A549 (cell line): ENCODE results near the gene NXPH1. TPM values are rescaled to one million over a fixed set of nuclear protein-coding genes. Genes with fewer than 3 reads are reported as not detected.

Experiments used
- ATAC-seq, 2 experiments: fragments of 200-7000 bp in 1 of 2; fragments of >200 bp in 1 of 2; cut with Nextera tagmentation in 1 of 2; cut with Tn5 transposase in 1 of 2; 3 replicates each; pipeline versions ENCODE4 v1.8.0 to v1.9.1; 2018 to 2020; ENCODE audit warnings: mild to moderate bottlenecking in 1 of 2, moderate library complexity in 1 of 2
- CTCF ChIA-PET: fragments of 300-600 bp; sonication (Branson Sonifier 250); formaldehyde crosslinking; extraction: SDS; loops from one replicate; lab custom pipeline; 2021; ENCODE audit warnings: antibody characterized with exemption, inconsistent platforms; lab: Yijun Ruan, JAX
- POLR2A ChIA-PET: fragments of 350-600 bp; formaldehyde crosslinking; extraction: SDS; loops from one replicate; lab custom pipeline; 2021; ENCODE audit warnings: antibody characterized with exemption, inconsistent platforms; lab: Yijun Ruan, JAX
- DNase-seq, 2 experiments: peaks; one replicate each; pipeline versions ENCODE4 v3.0.0 to v3.0.0-alpha.2; 2011 to 2016; ENCODE audit warnings: low read depth in 1 of 2, low spot score in 1 of 2
- FAIRE-seq: peaks from 2 replicates; lab custom pipeline; 2011; peaks lifted over from hg19 to GRCh38; lab: Jason Lieb, UNC
- H3K27ac ChIP-seq, 2 experiments: fragments of >200 bp; sonication (Bioruptor Twin); formaldehyde crosslinking; 3 replicates each; pipeline ENCODE4 v1.5.1; 2016 to 2017
- H3K4me1 ChIP-seq: fragments of >200 bp; sonication (Bioruptor Twin); formaldehyde crosslinking; 3 replicates; pipeline ENCODE4 v1.6.1; 2016
- H3K4me2 ChIP-seq: fragments of >200 bp; sonication (Bioruptor Twin); formaldehyde crosslinking; 3 replicates; pipeline ENCODE4 v1.6.1; 2016
- H3K4me3 ChIP-seq: fragments of >200 bp; sonication (Bioruptor Twin); formaldehyde crosslinking; 3 replicates; pipeline ENCODE4 v1.5.1; 2016
- H3K9me3 ChIP-seq: fragments of >200 bp; sonication (Bioruptor Twin); formaldehyde crosslinking; 3 replicates; pipeline ENCODE4 v1.6.1; 2016
- CBX2 ChIP-seq: fragments of 200-600 bp; sonication (generic); IDR thresholded peaks from 2 replicates; pipeline ENCODE4 v1.6.1; 2016; ENCODE audit warnings: low read depth, mild to moderate bottlenecking, borderline replicate concordance
- CEBPB ChIP-seq, 2 experiments: fragments of >200 bp in 1 of 2; sonication (Bioruptor Twin) in 1 of 2; formaldehyde crosslinking in 1 of 2; IDR thresholded peaks; 2 replicates each; pipeline ENCODE4 v1.6.1; 2012 to 2016
- CHD4 ChIP-seq: fragments of 200-600 bp; sonication (generic); IDR thresholded peaks from 2 replicates; pipeline ENCODE4 v1.6.1; 2016; ENCODE audit warnings: antibody characterized with exemption, mild to moderate bottlenecking, borderline replicate concordance
- EHF ChIP-seq: fragments of 250-450 bp; sonication (Bioruptor Pico); IDR thresholded peaks from 2 replicates; pipeline ENCODE4 v1.5.0; 2020; ENCODE audit warnings: mild to moderate bottlenecking
- EHMT2 ChIP-seq: fragments of 200-600 bp; sonication (generic); IDR thresholded peaks from 2 replicates; pipeline ENCODE4 v1.6.1; 2016; ENCODE audit warnings: antibody characterized with exemption, low read depth, mild to moderate bottlenecking, moderate library complexity
- EP300 ChIP-seq, 2 experiments: fragments of >200 bp; sonication (Bioruptor Twin); formaldehyde crosslinking; IDR thresholded peaks; 2 replicates in 1 of 2; 3 replicates in 1 of 2; pipeline ENCODE4 v1.6.1; 2016 to 2017
- ESRRA ChIP-seq: fragments of 150-350 bp; IDR thresholded peaks from 2 replicates; pipeline ENCODE4 v1.6.1; 2014; ENCODE audit warnings: mild to moderate bottlenecking, low read length, borderline replicate concordance
- FOSB ChIP-seq: fragments of 250-450 bp; sonication (Bioruptor Pico); IDR thresholded peaks from 2 replicates; pipeline ENCODE4 v1.5.0; 2020; ENCODE audit warnings: mild to moderate bottlenecking, moderate library complexity
- HEYL ChIP-seq: fragments of 250-450 bp; sonication (Bioruptor Pico); IDR thresholded peaks from 2 replicates; pipeline ENCODE4 v1.8.0; 2021; ENCODE audit warnings: mild to moderate bottlenecking, moderate library complexity
- HMGXB4 ChIP-seq: fragments of 250-450 bp; sonication (Bioruptor Pico); IDR thresholded peaks from 2 replicates; pipeline ENCODE4 v1.5.0; 2021; ENCODE audit warnings: mild to moderate bottlenecking, moderate library complexity, borderline replicate concordance
- HOXB13 ChIP-seq: fragments of 250-450 bp; sonication (Bioruptor Pico); IDR thresholded peaks from 2 replicates; pipeline ENCODE4 v1.5.0; 2020; ENCODE audit warnings: low read depth, mild to moderate bottlenecking, moderate library complexity
- JUN ChIP-seq, 2 experiments: fragments of >200 bp; sonication (Bioruptor Twin); formaldehyde crosslinking; IDR thresholded peaks; 2 replicates in 1 of 2; 3 replicates in 1 of 2; pipeline ENCODE4 v1.6.1; 2016 to 2017
- KDM5A ChIP-seq: fragments of 200-600 bp; sonication (generic); IDR thresholded peaks from 2 replicates; pipeline ENCODE4 v1.6.1; 2016; ENCODE audit warnings: antibody characterized with exemption, mild to moderate bottlenecking
- MAFK ChIP-seq: fragments of 450-650 bp; IDR thresholded peaks from 2 replicates; pipeline ENCODE4 v1.6.1; 2014; ENCODE audit not compliant: partially characterized antibody
- NR3C1 ChIP-seq: fragments of >200 bp; sonication (Bioruptor Twin); formaldehyde crosslinking; IDR thresholded peaks from 3 replicates; pipeline ENCODE4 v1.6.1; 2017
- POLR2AphosphoS2 ChIP-seq: conservative IDR thresholded peaks from 2 replicates; pipeline ENCODE4 v1.6.1; 2012; ENCODE audit warnings: low read length, improper control_type of control experiment, inconsistent platforms
- RNF2 ChIP-seq: fragments of 200-600 bp; sonication (generic); IDR thresholded peaks from 2 replicates; pipeline ENCODE4 v1.6.1; 2016; ENCODE audit warnings: low read depth, mild to moderate bottlenecking, antibody characterized with exemption, moderate library complexity, borderline replicate concordance
- SMC3 ChIP-seq: fragments of >200 bp; sonication (Bioruptor Twin); formaldehyde crosslinking; IDR thresholded peaks from 3 replicates; pipeline ENCODE4 v1.6.1; 2018; ENCODE audit warnings: inconsistent platforms
- SREBF2 ChIP-seq: fragments of 450-650 bp; IDR thresholded peaks from 2 replicates; pipeline ENCODE4 v1.6.1; 2014; ENCODE audit warnings: mild to moderate bottlenecking, moderate library complexity
- TFCP2L1 ChIP-seq: fragments of 250-450 bp; sonication (Bioruptor Pico); IDR thresholded peaks from 2 replicates; pipeline ENCODE4 v1.5.0; 2021; ENCODE audit warnings: mild to moderate bottlenecking
- TP53 ChIP-seq: fragments of 250-450 bp; sonication (Bioruptor Pico); IDR thresholded peaks from 2 replicates; pipeline ENCODE4 v1.5.0; 2021; ENCODE audit warnings: mild to moderate bottlenecking, moderate library complexity
- ZC3H11A ChIP-seq: fragments of 450-650 bp; IDR thresholded peaks from 2 replicates; pipeline ENCODE4 v1.6.1; 2014; ENCODE audit warnings: antibody characterized with exemption, mild to moderate bottlenecking
- ZNF302 ChIP-seq: fragments of 250-450 bp; sonication (Bioruptor Pico); IDR thresholded peaks from 2 replicates; pipeline ENCODE4 v1.9.0; 2021; ENCODE audit warnings: inconsistent platforms, mild to moderate bottlenecking, moderate library complexity
- ZSCAN20 ChIP-seq: fragments of 250-450 bp; sonication (Bioruptor Pico); IDR thresholded peaks from 2 replicates; pipeline ENCODE4 v1.8.0; 2022; ENCODE audit warnings: mild to moderate bottlenecking, moderate library complexity
- WGBS: methylation state at CpG from one replicate; pipeline ENCODE4 v1.1.6; 2017; ENCODE audit errors: missing lambda C conversion rate; 5-methylcytosine and 5-hydroxymethylcytosine counted together
- polyA plus RNA-seq, 4 experiments: library from polyadenylated mRNA; depleted of rRNA in 3 of 4; stranded (reverse); fragments of >200 nt; fragmentation: RNase III in 1 of 4; extraction: RNeasy Plus Mini Kit Qiagen cat#74134 plus additional on column Dnase treatment in 1 of 4; gene quantifications; 2 replicates in 3 of 4; 3 replicates in 1 of 4; pipeline ENCODE4 v1.2.3, GENCODE V29; 2011 to 2017
- TF ChIP-seq, protein P1 (sequence below): fragments of >200 bp; sonication (Bioruptor Twin); formaldehyde crosslinking; IDR thresholded peaks from 3 replicates; pipeline ENCODE4 v1.5.1; 2016

Gene NXPH1
- polyA plus RNA-seq, 2 of the 4 experiments (the other 2 are of a cell fraction), result not detected

DNA sequence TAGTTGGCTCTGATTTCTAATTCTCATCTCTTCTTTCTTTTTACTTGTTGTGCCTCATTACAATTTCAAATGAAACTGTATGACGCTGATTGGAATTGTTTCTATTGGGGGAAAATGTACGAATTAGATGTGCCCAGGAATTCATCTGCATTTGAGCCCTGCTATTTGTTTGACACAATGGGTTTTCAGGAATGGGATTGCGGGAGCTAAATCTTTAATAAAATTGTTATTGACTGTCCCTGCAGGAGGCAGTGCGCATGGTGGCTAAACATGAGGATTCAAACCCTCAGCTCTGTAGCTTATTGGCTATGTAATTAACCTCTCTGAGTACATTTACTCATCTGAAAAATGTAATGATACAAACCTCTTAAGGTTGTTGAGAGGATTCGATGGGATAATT, 181.6 kb downstream of the NXPH1 start:
- TF ChIP-seq EHMT2 (no peak), ZNF302 (CRISPR knock-in tag) (no peak), EHF (CRISPR knock-in tag) (no peak), RNF2 (no peak), SREBF2 (no peak), EP300 (IDR thresholded peaks at IDR 0.05) (no peak), JUN (IDR thresholded peaks at IDR 0.05) (no peak), SMC3 (no peak), CHD4 (no peak), MAFK (no peak), ZC3H11A (no peak), HEYL (no peak), HOXB13 (CRISPR knock-in tag) (no peak), CBX2 (no peak)
- TF ChIP-seq, protein P1, sequence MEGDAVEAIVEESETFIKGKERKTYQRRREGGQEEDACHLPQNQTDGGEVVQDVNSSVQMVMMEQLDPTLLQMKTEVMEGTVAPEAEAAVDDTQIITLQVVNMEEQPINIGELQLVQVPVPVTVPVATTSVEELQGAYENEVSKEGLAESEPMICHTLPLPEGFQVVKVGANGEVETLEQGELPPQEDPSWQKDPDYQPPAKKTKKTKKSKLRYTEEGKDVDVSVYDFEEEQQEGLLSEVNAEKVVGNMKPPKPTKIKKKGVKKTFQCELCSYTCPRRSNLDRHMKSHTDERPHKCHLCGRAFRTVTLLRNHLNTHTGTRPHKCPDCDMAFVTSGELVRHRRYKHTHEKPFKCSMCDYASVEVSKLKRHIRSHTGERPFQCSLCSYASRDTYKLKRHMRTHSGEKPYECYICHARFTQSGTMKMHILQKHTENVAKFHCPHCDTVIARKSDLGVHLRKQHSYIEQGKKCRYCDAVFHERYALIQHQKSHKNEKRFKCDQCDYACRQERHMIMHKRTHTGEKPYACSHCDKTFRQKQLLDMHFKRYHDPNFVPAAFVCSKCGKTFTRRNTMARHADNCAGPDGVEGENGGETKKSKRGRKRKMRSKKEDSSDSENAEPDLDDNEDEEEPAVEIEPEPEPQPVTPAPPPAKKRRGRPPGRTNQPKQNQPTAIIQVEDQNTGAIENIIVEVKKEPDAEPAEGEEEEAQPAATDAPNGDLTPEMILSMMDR, result no peak
- DNase-seq, result no peak
- Histone ChIP-seq H3K4me2 (no peak overlapping the region), H3K9me3 (peaks cover 4% of the 10 kb centered on the region; the same call in 1 of the 3 replicates), H3K4me1 (no peaks in the 10 kb centered on the region), H3K27ac (no peak overlapping the region), H3K4me3 (no peak overlapping the region)
- ChIA-PET CTCF (no interaction called here), POLR2A (no interaction called here)
- ATAC-seq, result no peak
- 3% methylated on average over 5 of the region's 5 CpGs for WGBS
- no peak for FAIRE-seq

- DNase-seq (no peak), FAIRE-seq (no peak), ATAC-seq (no peak)
- H3K9me3 ChIP-seq, result peaks cover 4% of the 10 kb centered on the region; the same call in 1 of the 3 replicates
- H3K4me2 ChIP-seq, result no peak overlapping the region
- no peak overlapping the region for H3K27ac ChIP-seq
- no peaks in the 10 kb centered on the region for H3K4me1 ChIP-seq
- H3K4me3 ChIP-seq, result no peak overlapping the region
- TF ChIP-seq NR3C1 (no peak), EHF (CRISPR knock-in tag) (no peak), RNF2 (no peak), HMGXB4 (CRISPR knock-in tag) (no peak), FOSB (no peak), CEBPB (IDR thresholded peaks at IDR 0.05) (no peak), CBX2 (no peak), HEYL (no peak), EP300 (IDR thresholded peaks at IDR 0.05) (no peak), ESRRA (no peak), POLR2AphosphoS2 (no peak), TFCP2L1 (CRISPR knock-in tag) (no peak), ZSCAN20 (CRISPR knock-in tag) (no peak), TP53 (no peak), KDM5A (no peak)
- CTCF ChIA-PET, result no interaction called here
- 3% methylated on average over 1 of the region's 1 CpG for WGBS
- POLR2A ChIA-PET, result no interaction called here
Measured at GRCh38 chr7:8618441-8619070, 185.1 kb downstream of the NXPH1 start.
